Glutamatergic neuron (in vitro differentiated cells): ENCODE measurements around the gene THSD7A. TPM values are rescaled to one million over a fixed set of nuclear protein-coding genes. Genes with fewer than 3 reads are reported as not detected.

Experiments used
- DNase-seq: peaks from one replicate; pipeline ENCODE4 v3.0.0; 2022
- H3K27ac Mint-ChIP-seq: one replicate; pipeline ENCODE4 v1.8.0; 2020; ENCODE audit warnings: mild to moderate bottlenecking, mixed read lengths, inconsistent platforms; ENCODE audit not compliant: unreplicated experiment
- H3K27me3 Mint-ChIP-seq: one replicate; pipeline ENCODE4 v1.8.0; 2020; ENCODE audit warnings: mild to moderate bottlenecking, moderate library complexity, mixed read lengths, inconsistent platforms; ENCODE audit not compliant: unreplicated experiment
- H3K36me3 Mint-ChIP-seq: one replicate; pipeline ENCODE4 v1.8.0; 2020; ENCODE audit warnings: mild to moderate bottlenecking, mixed read lengths, inconsistent platforms; ENCODE audit not compliant: unreplicated experiment
- H3K4me1 Mint-ChIP-seq: one replicate; pipeline ENCODE4 v1.8.0; 2020; ENCODE audit warnings: mild to moderate bottlenecking, low read depth, mixed read lengths, inconsistent platforms; ENCODE audit not compliant: unreplicated experiment
- H3K4me3 Mint-ChIP-seq: one replicate; pipeline ENCODE4 v1.8.0; 2020; ENCODE audit warnings: mild to moderate bottlenecking, mixed read lengths, inconsistent platforms; ENCODE audit not compliant: unreplicated experiment
- H3K9me3 Mint-ChIP-seq: one replicate; pipeline ENCODE4 v1.8.0; 2020; ENCODE audit warnings: mild to moderate bottlenecking, moderate library complexity, mixed read lengths, inconsistent platforms; ENCODE audit not compliant: unreplicated experiment
- CTCF ChIP-seq: fragments of 200-600 bp; sonication (generic); IDR thresholded peaks from one replicate; pipeline ENCODE4 v1.5.0; 2021; ENCODE audit not compliant: partially characterized antibody, unreplicated experiment
- total RNA-seq: library from RNA; stranded (reverse); fragmentation: NEBNext Ultra II Directional; extraction: Animal tissue kit (Norgen Biotek cat#: 25700); gene quantifications from one replicate; pipeline ENCODE4 v1.2.1, GENCODE V29; 2021; ENCODE audit not compliant: unreplicated experiment

The THSD7A gene
- total RNA-seq, 1 donor from 2014 or later = 211 TPM

GRCh38 chr7:11416641-11417458 lies 415.1 kb downstream of the THSD7A start:
- H3K4me1 Mint-ChIP-seq = peaks cover 6% of the 10 kb centered on the region
- no peak for DNase-seq
- peaks cover 9% of the 10 kb centered on the region for H3K9me3 Mint-ChIP-seq
- peaks cover 8% of the 10 kb centered on the region for H3K27me3 Mint-ChIP-seq
- H3K4me3 Mint-ChIP-seq = no peak overlapping the region
- no peak for TF ChIP-seq CTCF
- H3K27ac Mint-ChIP-seq = no peak overlapping the region
- H3K36me3 Mint-ChIP-seq = peaks cover 37% of the 10 kb centered on the region

- H3K9me3 Mint-ChIP-seq = peaks cover 7% of the 10 kb centered on the region
These were observed 416.9 kb downstream of the THSD7A start for GRCh38 chr7:11415101-11415500.

GRCh38 chr7:11413901-11414300 lies 418.1 kb downstream of the THSD7A start:
- peaks cover 11% of the 10 kb centered on the region for H3K4me1 Mint-ChIP-seq
- DNase-seq = no peak
- H3K4me3 Mint-ChIP-seq = no peak overlapping the region
- no peak overlapping the region for H3K27ac Mint-ChIP-seq
- no peak for TF ChIP-seq CTCF
- peaks cover 5% of the 10 kb centered on the region for H3K27me3 Mint-ChIP-seq
- peaks cover 14% of the 10 kb centered on the region for H3K36me3 Mint-ChIP-seq
- peaks cover 2% of the 10 kb centered on the region for H3K9me3 Mint-ChIP-seq

More at GRCh38 chr7:11415101-11415500, 416.9 kb downstream of the THSD7A start:
- Mint-ChIP-seq H3K27ac (no peak overlapping the region), H3K27me3 (peaks cover 5% of the 10 kb centered on the region), H3K4me3 (no peak overlapping the region), H3K4me1 (peaks cover 11% of the 10 kb centered on the region), H3K36me3 (peaks cover 23% of the 10 kb centered on the region)
- DNase-seq = no peak
- no peak for TF ChIP-seq CTCF

- H3K27ac Mint-ChIP-seq = no peak overlapping the region
- no peak for DNase-seq
- no peak for TF ChIP-seq CTCF
- H3K4me3 Mint-ChIP-seq = no peak overlapping the region
- H3K4me1 Mint-ChIP-seq = peaks cover 8% of the 10 kb centered on the region
- H3K36me3 Mint-ChIP-seq = peaks cover 18% of the 10 kb centered on the region
- peaks cover 8% of the 10 kb centered on the region for H3K27me3 Mint-ChIP-seq
- peaks cover 4% of the 10 kb centered on the region for H3K9me3 Mint-ChIP-seq
These were observed 420.0 kb downstream of the THSD7A start for GRCh38 chr7:11412036-11412435.
